WTC11 (cell line): ENCODE measurements around the gene TIMM22.

Experiments used
- CTCF ChIP-seq: fragments of 200-600 bp; IDR thresholded peaks from 2 replicates; pipeline ENCODE4 v1.8.0; 2022; ENCODE audit warnings: antibody characterized with exemption
- ESRRA ChIP-seq: sonication (generic); formaldehyde crosslinking; IDR thresholded peaks from 2 replicates; pipeline ENCODE4 v1.8.1; 2022; ENCODE audit warnings: mild to moderate bottlenecking, missing genetic modification reagents, borderline replicate concordance
- ETV6 ChIP-seq: sonication (generic); formaldehyde crosslinking; IDR thresholded peaks from 2 replicates; pipeline ENCODE4 v1.8.1; 2022; ENCODE audit warnings: mild to moderate bottlenecking, missing genetic modification reagents
- MAX ChIP-seq: sonication (generic); formaldehyde crosslinking; IDR thresholded peaks from 2 replicates; pipeline ENCODE4 v1.8.0; 2022; ENCODE audit warnings: mild to moderate bottlenecking, missing genetic modification reagents
- PRRX2 ChIP-seq: fragments of 250-450 bp; sonication (Bioruptor Pico); IDR thresholded peaks from 2 replicates; pipeline ENCODE4 v1.8.0; 2021; ENCODE audit warnings: mild to moderate bottlenecking
- SOX15 ChIP-seq: fragments of 250-450 bp; sonication (Bioruptor Pico); IDR thresholded peaks from 2 replicates; pipeline ENCODE4 v1.9.0; 2021; ENCODE audit warnings: mild to moderate bottlenecking

GRCh38 chr17:1040216-1040600, 43.3 kb downstream of the TIMM22 start:
- TF ChIP-seq ESRRA (CRISPR knock-in tag): no peak
- no peak for TF ChIP-seq CTCF
- no peak for TF ChIP-seq PRRX2 (CRISPR knock-in tag)
- no peak for TF ChIP-seq ETV6 (CRISPR knock-in tag)
- no peak for TF ChIP-seq SOX15
- TF ChIP-seq MAX: no peak
